ENCODE data around the gene NFATC2.

NFATC2 gene

DNA sequence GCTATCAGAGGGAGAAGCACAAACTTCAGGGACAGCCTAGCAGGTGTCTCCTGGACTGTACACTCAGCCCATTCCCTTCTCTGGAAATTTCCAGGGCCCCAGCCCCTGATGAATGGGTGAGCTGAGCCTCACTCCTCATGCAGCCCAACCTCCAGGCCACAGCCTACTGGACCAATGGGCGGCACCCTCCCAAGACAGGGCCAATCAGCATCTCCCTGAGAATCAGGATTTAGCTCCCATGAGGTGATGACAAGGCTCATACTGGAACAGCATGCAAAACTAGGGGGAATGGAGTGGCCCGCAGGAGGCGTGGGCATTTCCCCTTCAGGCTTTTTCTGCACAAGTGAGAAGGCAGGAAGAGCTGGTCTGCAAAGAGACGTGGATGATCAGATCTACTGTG, 29.0 kb downstream of the NFATC2 start:
- DNase-seq (ENCODE audit: low read depth) = no peak

DNA sequence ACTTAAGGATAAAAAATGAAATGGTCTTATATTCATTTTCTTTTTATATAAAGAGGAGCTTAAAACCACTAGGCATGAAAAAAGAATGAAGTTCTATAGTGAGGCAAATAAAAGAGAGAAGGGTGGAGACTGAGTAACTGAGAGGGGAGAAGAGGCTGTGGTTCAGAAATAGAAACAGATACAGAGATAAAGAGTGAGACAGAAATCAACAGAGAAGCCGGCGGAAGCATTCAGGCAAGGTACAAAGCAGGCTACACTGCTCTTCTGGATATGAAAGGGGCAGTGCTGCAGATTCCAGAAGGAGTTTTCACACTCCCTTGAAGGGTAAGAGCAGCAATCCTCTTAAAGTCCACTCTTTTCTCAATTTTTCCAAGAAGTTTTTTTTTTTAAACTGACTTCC, 29.9 kb downstream of the NFATC2 start:
- DNase-seq (ENCODE audit: low read depth) = no peak

DNA sequence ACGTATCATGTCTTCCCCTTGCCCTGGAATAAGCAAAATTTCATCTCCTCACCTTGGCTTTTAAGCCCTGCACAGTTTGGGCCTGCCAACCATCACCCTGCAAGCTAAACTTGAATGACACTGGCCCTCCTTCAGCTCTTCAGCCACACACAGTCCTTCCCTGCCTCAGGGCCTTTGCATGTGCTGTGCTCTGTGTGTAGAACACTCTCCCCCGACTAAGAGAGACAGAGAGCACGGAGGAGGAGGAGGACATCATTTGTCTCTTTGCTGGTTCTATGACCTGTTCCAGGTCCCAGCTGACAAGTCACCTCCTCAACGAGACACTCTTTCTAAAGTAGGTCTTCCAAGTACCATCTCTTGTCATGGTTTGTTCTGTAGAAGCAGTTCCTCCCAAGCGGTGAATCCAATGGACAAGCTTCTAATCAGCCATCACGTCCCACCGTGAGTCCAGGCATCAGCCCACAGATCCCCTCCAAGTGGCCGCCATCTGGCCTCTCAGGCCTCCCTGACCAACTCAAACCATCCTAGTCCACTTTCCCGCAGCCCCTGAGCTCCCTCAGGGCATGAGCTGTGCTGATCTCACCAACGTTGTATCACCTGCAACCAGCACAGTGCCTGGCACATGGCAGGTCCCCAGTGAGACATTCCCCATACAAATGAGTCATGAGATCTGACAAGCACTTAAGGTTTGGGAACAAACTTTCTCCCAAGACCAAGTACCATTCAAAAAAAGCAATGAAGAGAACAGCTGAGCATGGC, 30.5 kb downstream of the NFATC2 start:
- DNase-seq (ENCODE audit: low read depth) = no peak

DNA sequence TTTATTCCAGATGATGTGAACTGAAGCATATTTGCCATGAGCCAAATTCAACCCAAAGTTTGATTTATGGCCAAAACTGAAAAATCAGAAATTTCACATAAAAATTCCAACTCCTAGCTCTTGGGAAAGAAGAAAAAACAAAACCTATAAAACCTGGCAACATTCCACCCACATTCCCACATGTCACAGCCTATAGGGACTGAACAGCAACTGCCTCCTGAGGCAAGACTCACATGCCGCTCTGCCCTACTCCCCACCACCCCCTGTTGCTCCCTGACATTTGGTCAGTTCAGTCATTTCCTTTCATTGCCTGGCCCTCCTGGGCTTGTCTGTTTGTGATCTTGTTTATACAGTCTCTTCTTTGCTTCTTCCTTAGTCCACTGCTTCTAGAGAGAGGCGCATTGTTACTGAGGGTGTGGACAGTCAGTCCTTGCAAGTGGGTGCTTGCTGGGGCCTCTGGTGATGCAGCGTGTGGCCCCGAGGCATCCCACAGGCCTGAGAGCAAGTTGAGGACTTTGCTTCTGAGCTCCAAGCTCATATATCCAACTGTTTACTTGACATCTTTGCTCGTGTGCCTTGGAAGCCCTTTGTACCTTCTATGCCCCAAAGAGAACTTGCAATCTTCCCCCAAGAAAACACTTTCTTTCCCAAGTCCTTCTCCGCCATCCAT, 31.4 kb downstream of the NFATC2 start:
- DNase-seq (ENCODE audit: low read depth) = no peak

DNA sequence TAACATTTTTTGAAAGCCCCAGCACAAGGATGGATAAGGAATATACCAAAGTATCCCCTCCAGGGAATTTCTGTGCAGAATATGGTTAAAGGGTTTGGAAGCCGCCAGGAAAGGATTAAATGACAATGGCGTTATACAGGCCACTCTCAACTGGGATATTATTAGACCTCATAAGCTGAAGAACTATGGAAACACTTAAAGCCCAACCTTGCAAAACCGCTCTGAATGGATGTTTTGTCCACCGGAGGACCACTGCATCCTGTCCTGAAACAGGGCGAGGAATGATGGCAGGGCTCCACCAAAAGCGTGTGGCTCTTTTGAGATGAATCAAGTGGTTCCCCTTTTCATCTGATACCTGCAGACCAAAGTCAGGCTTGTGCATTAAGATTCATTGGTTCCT, 32.4 kb downstream of the NFATC2 start:
- DNase-seq (ENCODE audit: low read depth) = no peak

DNA sequence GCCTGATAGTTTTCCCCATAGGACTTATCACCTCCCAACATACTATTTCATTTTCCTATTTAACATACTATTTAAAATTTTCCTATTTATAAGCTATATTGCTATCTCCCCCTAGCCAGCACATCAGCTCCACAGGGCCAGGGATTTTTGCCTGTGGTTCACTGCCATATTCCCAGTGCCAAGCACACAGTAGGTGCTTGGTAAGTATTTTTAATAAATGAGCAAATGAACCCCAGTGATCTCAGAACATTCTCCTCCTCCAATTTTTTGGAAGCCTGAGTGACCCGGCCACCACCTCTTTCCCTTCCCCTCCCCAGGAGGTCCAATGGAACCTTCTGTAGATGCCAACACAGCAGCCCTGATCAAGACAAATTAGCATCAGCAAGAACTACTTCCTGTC, 33.3 kb downstream of the NFATC2 start:
- DNase-seq (ENCODE audit: low read depth) = no peak

DNA sequence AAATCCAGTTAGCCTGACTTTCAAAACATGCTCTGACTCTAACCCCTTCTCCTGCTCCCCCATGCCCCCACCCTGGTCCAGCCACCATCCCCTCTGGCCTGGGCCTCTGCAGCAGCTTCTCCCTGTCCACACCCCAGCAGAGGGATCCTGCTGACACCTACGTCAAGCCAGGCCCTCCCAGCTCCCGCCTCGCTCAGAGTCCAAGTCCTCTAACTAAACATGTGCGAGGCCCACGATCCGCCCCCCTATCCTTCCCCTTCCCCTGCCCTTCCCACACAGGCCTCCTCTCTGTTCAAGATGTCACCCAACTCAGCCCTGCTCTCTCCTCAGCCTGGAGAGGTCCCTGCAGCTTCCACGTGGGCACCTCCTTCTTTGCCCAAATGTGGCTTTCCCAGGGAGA, 33.7 kb downstream of the NFATC2 start:
- DNase-seq (ENCODE audit: low read depth) = no peak

DNA sequence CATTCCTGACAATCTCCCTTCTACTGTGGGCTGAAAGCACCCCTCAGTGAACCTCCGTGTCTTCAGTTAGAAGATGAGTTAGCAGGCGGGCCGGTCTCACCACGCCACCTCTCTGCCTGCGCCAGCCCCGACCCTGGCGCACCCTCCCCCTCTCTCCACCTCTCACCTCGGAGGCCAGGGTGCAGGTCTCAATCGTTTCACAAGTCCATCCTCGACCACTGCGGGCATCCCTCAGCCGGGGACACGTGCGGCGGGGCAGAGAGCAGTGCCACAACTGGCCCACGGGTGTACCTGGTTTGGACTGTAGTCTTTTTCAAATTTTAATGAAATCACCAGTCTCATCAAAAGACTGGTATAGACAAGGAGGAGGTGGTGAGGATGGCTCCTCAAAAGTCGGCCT, 34.4 kb downstream of the NFATC2 start:
- DNase-seq (ENCODE audit: low read depth) = no peak

DNA sequence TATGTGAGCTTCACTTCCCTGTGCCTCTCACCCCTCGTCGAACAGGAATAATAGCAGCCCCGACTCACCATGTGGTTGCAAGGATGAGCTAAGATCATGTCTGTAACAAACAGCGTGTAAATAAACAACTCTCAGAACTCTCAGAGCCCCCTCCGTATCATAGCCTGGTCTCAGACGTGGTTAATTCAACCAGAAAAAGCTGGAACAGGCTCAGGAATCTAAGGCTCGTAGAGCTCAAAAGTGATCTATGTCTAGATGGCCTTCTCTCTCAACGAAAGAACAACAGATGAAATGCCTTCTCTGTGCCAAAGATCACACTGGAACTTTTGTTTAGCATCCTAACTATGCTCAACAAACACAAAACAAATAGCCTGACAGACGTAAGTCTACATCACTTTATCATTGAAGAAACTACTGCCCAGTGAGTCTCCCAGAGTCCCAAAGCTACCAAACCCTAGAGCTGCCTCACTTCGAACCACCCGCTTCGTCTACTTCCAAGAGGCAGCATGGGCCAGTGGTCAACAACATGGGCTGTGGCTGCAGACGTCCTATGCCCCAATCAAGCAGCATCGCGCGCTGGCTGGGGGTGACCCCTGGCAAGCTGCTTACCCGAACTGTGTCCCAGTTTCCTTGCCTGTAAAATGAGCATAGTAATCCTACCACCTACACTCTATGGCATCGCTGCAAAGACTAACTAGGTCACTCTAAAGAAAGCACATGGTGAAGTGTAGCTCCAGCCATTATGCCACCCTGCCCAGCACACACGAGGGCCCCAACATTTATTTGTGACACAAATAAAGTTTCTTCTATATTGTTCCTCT, 35.1 kb downstream of the NFATC2 start:
- no peak for DNase-seq (ENCODE audit: low read depth)

DNA sequence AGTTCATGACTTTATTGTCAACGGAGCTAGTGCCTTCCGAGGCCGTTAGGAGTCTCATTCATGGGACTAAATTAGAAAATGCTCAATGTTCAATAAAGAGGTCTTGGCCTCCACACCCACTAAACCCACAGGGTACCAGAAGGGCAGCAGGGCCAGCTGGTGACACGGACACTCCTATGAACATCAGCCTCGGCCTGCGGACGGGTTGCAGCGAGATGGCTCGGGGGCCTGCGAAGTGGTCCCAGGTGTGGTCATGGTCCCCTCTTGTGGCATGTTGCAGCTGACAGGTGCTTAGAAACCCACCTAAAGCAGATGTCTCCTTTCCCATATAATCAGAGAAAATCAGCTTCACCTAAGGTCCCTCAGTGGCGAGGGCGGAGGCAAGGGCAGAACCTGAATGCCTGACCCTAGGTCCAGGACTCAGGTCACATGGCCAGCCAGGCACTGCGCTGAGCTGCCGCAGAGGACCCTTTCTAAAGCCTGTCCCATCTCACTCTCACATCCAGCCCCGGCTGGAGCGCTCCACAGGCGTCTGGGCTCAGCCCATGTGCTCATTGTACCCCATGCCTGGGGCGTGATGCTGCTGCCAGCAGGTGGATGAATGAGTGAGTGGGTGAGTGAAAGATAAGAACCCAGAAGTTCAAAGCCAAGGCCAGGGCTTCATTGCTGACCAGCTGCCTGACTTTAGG, 35.8 kb downstream of the NFATC2 start:
- no peak for DNase-seq (ENCODE audit: low read depth)

DNA sequence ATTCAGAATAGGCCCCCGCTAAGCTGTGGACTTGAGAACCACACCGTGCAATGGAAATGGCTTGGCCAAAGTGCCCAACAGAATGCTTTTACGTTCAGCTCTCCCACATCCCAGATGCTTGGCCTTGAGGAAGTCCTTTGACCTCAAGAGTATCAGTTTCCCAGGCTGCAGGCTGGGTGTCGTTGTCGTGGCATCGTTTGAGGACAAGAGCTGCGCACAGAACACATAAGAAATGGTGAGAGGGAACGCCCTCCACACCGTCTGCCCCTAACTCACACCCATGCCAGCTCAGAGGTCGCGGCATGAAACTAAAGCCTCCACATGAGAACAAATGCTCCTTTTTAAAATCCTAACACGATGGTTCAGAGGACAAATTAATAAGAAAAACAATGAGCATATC, 37.0 kb downstream of the NFATC2 start:
- DNase-seq (ENCODE audit: low read depth) = no peak

DNA sequence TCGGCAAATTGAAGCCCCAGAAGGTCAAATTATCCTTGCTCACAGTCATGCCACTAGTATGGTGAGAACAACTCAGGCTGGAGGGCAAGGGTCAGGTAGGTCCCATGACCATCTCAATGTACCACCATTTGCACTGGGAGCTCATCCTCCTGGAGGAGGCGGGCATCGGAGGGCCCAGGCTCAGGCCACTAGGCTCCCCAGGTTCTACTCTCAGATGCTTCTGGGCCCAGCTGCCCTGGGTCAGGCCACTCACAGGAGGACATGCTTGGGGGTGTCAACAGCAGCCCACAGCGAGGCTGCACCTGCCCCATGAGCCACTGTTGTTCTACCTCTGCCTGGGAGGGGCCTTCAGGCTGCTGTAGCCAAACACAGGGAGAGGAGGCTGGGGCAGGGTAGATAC, 39.1 kb downstream of the NFATC2 start:
- DNase-seq (ENCODE audit: low read depth) = no peak

DNA sequence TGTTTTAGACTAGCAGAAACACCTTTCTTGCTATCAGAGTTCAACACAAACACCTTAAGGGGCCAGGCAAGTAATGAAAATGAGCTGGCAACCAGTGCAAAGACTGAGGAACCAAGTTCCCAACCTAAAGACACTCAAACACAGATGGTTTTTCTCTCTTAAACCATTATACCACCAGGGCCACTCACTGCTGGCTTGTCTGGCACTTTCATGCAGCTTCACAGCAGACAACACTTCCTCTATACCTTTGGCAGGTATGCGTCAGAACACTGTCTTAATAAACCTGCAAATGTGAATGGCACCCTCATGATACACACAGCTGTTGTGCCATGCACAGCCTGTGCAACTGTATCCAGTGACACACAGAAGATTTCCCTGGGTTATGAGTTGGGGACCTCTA, 41.6 kb downstream of the NFATC2 start:
- no peak for DNase-seq (ENCODE audit: low read depth)

DNA sequence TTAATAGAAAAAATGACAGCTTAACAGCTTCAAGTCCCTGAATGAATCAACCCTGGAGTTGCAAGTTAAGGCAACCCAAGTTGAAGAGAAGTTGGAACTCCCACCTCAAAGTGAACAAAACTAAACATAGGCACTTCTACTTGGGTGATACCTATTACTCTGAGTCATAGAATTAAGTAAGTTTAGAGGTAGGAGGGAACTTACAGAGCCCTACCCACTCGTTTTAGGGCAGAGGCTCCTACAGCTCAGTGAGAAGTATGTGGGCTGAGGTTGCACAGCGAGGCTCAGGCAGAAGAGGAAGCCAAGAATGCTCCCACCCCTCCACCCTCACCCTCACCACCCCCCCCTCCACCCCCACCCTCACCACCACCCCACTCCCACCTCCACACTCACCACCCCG, 42.2 kb downstream of the NFATC2 start:
- DNase-seq (ENCODE audit: low read depth) = peak; percentile 28

DNA sequence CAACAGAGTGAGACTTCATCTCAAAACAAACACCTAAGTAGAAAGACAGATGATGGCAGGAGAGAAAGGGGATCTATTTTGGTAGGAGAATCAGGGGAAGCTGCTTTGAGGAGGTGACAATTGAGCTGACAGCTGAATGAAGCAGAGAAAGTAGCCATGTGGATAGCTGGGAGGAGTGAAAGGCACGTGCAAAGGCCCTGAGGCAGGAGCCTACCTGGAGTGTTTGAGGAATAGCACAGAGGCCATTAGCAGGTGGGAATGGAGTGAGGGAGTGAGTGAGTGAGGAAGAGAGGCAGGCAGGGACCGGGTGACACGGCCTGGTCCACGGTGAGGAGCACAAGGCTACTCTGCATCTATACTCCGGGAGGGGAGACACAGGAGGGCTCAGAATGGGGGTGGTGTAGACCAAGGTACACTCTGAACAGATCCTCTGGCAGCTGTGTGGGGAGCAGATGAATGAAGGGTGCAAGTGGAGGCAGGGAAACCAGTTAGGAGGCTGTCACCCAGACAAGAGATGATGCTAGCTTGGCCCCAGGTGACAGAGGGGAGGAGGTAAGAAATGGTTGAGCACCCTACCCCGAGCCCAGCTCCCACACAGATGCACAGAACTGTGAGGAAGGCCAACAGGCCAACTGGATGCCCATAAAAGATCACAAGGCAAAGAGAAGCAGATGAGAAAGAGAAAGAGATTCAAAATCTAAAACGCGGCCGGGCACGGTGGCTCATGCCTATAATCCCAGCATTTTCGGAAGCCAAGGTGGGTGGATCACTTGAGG, 43.6 kb downstream of the NFATC2 start:
- DNase-seq (ENCODE audit: low read depth) = no peak

DNA sequence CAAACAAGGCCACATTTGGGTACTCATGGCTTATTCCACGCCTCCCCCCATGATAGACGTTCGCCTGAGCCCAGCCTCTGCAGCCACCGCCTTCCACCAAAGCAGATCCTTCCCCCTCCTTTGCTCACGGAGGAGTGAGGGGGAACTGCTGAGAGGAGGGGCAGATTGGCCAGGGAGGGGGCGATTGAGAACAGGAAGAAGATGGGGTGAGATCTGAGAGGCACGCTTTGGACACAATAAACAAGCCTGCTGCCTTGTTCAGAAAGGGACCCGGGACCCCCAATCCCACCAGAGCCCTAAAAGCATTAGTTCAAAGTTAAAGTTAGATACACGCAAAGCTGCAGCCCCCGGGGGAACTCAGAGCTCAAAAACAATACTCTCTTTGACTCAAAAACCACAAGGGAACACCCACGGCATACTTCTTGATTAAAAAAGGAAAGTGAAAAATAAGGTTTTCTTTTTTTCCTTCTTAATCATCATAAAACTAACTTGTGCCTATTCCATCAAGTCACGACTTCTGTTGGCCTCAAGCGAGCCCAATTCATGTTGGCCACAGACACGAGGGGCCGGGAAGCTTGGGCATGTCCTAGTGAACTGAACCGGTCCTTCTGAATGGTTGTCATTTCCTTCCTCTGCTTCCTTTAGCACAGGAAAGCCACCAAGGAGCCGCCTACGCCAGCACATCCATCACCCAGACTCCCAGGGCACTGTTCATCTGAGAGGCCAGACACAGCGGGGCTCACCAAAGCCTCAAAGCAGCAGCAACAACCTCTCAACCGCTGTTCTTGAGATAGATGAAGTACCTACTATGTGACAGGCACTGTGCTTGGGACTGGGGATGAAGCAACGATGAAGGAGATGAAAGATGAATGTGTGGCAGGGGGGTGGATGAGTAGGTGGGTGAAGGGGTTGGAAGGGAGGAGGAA, 44.7 kb downstream of the NFATC2 start:
- DNase-seq (ENCODE audit: low read depth) = no peak

DNA sequence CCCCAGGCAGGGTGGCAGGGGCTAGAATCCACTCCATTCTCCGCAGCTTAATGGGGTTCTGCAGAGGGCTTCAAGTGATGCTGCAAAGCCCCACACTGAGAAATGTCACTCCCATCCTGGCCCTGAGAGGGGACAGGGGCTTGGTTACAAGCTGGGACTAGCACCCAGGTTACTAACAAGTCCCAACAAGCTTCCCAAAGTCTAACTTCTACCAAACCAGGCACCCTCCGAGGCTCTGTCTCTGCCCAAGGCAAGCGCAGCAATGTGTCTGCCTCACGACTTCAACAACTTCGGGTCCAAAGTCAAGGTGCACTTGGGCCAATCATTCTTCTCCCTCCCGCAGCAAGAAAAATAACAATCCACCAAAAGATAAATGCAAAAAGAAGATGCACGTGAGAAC, 45.6 kb downstream of the NFATC2 start:
- DNase-seq (ENCODE audit: low read depth) = no peak

DNA sequence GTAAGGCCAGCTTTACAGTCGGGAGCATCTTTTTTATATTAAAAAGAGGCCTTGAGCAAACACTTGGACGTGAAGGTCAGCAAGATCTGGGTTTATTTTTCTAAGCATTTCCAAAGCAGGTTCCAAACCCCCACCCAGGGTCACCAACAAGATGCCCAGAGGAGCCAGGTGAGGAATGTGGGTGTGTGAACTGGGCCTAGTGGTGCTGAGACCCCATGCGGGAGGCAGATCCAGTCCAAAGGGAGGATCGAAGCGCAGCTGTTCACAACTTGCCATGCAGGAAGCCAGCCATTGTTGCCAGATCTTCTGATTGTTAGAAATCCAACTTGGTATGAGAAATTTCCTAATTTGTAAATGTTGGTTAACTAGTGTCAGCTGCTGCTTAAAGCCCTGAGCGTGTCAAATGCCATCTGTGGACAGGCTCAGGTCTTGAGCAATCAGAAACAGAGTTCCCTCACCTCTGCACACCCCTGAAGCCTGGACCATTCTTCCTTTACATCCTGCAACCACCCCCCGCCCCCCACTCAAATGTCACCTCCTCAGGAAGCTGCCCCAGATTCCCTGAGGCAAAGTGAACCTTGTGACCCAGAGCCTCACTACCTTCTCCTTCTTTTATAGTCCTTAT, 46.5 kb downstream of the NFATC2 start:
- no peak for DNase-seq (ENCODE audit: low read depth)

DNA sequence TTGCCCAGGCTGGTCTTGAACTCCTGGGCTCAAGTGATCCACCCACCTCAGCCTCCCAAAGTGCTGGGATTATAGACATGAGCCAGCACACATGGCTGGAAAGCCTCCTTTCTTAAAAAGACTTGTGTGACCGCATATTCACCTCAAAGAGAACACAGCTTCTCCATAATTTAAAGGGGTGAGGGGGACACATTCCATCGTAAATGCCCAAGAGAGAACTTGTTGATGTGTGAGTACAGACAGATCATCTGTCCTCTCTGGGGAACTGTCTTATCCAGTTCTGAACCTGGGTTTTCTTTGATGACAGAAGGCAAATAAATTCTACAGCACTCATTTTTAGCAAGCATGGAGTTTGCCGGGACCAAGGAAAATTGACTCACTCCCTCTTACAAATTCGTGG, 47.2 kb downstream of the NFATC2 start:
- DNase-seq (ENCODE audit: low read depth) = no peak
